ENCODE measurements around the gene DARS2. TPM values are rescaled to one million over a fixed set of nuclear protein-coding genes. Genes with fewer than 3 reads are reported as not detected.

The DARS2 gene, protein sequence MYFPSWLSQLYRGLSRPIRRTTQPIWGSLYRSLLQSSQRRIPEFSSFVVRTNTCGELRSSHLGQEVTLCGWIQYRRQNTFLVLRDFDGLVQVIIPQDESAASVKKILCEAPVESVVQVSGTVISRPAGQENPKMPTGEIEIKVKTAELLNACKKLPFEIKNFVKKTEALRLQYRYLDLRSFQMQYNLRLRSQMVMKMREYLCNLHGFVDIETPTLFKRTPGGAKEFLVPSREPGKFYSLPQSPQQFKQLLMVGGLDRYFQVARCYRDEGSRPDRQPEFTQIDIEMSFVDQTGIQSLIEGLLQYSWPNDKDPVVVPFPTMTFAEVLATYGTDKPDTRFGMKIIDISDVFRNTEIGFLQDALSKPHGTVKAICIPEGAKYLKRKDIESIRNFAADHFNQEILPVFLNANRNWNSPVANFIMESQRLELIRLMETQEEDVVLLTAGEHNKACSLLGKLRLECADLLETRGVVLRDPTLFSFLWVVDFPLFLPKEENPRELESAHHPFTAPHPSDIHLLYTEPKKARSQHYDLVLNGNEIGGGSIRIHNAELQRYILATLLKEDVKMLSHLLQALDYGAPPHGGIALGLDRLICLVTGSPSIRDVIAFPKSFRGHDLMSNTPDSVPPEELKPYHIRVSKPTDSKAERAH
- total RNA-seq = 53.9 and 59.5 TPM in 2 replicates

DNA sequence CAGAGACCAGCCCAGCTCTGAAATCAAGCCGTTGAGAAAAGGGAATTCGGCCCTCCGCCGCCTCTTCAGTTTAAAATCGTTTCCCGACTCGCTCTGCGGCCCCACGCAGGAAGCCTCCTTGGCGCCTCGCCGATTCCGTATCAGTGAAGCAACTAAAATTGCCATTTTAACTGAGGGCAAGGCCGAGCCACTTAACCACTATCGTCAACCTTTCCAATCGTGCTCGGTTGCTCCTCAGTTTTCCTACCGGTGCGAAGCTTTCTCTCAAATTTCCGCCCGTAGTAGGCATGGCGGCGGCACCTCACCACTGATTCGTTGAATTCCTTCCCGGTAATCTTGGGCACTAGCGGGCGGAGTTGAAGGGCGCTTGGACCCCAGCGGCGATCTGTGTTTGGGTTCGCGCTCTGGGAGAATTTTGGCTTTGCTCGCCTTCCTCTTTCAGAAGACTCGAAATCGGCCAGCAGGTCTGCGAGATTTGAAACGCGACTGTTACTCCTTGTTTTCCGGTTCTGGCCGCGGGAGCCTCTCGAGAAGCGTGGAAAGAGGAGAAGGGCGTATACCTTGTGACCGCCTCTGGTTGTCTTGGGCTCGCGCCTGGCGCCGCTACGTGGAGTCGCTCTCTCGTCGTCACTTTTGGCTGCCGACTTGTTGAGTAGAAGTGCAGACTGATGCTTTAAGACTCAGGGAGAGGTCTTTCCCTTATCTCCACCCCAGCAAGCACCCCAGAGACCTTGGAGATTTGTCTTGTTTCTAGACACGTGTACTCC is at the start of gene DARS2, which contains the start of gene CENPL:
TSS of gene DARS2 (plus strand) at position 359 of the 767 bp plus-strand sequence. CDS start 557 bp downstream, outside the sequence.
TSS of gene CENPL (minus strand) at position 569 of the 767 bp plus-strand sequence. CDS start 13,584 bp downstream, outside the sequence.

DNA sequence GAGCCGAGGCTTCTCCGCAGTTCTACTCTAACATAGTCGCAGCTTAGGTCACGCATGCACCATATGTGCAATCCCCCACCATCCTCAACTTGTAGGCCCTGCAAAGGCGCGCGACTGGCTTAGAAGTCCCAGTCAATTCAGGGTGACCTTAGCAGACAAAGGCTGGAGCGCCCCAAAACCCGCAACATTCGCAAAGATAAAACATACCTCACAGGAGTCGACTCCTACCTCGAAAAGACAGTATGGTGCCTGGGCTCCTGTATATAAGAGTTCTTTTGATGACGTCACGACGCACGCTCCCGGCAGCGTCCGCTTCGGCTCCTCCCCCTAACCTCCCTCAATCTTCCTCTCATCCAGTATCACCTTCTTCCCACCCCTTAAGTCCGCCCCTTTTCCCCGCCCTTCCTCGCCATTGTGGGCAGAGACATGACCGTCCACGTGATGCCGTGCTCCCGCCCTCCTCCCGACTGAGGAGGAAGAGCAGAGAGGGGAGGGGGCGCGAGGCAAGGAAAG is 43.3 kb downstream of the DARS2 start, which contains the start of gene GAS5:
TSS of gene GAS5 (minus strand) at position 237 of the 513 bp plus-strand sequence.

DNA sequence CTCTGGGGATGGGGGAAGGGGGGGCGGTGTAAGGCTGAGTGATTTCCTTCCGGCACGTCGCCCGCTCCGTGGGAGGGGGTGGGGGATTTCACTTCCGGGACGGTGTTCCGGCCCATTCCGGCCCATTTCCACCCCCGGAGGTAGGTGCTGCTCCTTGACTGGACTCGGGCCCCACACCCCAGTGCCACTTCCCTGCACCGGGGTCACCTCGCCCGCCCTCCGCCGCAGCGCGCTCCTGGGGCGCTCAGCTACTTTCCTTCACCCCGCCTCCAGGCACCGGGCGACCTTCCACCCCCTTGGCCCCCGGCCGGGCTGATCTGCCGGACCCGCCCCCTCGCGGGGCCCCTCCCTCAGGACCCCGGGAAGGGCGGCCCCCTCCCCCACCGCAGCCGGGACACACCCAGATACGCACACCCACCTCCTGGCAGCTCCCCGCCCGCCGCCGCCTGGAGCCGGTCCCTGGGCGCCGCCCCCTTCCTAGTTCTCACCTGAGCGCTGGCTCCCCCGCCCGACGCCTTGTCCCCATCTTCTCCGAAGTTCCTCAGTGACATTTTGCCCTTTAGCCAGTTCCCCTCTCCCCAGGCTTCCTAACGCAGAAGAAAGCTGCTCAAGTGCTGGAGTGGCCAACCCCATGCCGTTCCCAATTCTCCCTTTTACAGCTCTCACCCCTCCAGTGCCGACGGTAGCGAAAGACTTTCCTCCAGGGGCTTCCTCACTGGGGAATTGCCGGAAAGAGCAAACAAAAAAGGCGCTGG is 44.0 kb downstream of the DARS2 start, which contains the start of gene ZBTB37:
TSS of gene ZBTB37 (plus strand) at position 115 of the 755 bp plus-strand sequence. CDS start 1,846 bp downstream, outside the sequence.

Small RNAs within 50 kb of the gene (small RNA-seq; reads per million reads assigned to genes)
- not detected for gene RF00019

Other genes with a start within 250 kb of the DARS2 start
- gene SLC9C2, start 221.6 kb upstream of the DARS2 start, total RNA-seq = not detected in 2 replicates
- gene TEX50, start 189.3 kb upstream of the DARS2 start, total RNA-seq = not detected in 2 replicates
- gene ANKRD45, start 154.8 kb upstream of the DARS2 start, total RNA-seq = 0.13 and 0.22 TPM in 2 replicates
- gene KLHL20, start 109.7 kb upstream of the DARS2 start, total RNA-seq = 32.3 and 35.8 TPM in 2 replicates
- 26.6 and 35.8 TPM in 2 replicates for gene CENPL, start 210 bp downstream of the DARS2 start, total RNA-seq
- gene GAS5, start 43.3 kb downstream of the DARS2 start, total RNA-seq = 362 and 423 TPM in 2 replicates
- 5.0 and 6.8 TPM in 2 replicates for gene ZBTB37, start 43.7 kb downstream of the DARS2 start, total RNA-seq
- not detected in 2 replicates for gene SERPINC1, start 92.7 kb downstream of the DARS2 start, total RNA-seq
- 39.6 and 42.1 TPM in 2 replicates for gene RC3H1, start 197.7 kb downstream of the DARS2 start, total RNA-seq

Measured in thoracic aorta endothelial cell (primary cell).